ENCODE data around the gene FER1L5.

DNA sequence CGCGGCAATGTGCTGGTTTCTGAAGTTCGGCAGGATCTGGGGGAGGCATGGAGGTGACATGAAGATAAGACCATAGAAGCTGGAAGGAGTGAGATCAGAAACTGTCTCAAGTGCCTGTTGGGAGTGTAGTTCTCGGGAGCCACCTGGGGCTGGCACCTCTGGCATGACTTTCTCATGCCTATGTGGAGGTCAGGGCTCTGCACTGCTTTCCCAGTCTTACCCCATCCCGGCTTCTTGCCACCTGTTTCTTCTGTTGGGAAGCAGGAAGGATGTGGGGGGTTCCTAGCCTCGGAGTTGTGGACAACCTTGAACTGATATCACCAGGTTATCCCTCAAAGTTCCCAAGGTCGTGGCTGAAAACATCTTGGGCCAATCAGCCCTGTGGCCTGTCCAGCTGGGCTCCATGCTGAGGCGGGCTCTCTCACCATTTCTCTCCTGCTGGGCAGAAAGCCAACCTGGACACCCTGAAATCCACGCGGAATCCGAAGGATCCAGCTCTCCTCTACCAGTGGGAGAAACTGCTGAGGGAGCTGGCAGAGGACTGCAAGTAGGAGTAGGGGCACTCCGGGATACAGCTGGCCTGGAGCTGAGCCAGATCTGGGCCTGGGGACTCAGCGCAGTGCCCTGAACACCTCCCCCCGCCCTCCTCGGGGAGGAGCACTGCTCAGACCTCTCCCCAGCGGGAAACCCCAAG, 42.5 kb downstream of the FER1L5 start:
- TF ChIP-seq, protein P1, sequence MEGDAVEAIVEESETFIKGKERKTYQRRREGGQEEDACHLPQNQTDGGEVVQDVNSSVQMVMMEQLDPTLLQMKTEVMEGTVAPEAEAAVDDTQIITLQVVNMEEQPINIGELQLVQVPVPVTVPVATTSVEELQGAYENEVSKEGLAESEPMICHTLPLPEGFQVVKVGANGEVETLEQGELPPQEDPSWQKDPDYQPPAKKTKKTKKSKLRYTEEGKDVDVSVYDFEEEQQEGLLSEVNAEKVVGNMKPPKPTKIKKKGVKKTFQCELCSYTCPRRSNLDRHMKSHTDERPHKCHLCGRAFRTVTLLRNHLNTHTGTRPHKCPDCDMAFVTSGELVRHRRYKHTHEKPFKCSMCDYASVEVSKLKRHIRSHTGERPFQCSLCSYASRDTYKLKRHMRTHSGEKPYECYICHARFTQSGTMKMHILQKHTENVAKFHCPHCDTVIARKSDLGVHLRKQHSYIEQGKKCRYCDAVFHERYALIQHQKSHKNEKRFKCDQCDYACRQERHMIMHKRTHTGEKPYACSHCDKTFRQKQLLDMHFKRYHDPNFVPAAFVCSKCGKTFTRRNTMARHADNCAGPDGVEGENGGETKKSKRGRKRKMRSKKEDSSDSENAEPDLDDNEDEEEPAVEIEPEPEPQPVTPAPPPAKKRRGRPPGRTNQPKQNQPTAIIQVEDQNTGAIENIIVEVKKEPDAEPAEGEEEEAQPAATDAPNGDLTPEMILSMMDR (conservative IDR thresholded peaks at IDR 0.05 in 1 of 2, IDR thresholded peaks at IDR 0.05 in 1 of 2; ENCODE audit: low read depth in 1 of 2, low read length in 2 of 2) = no peak
- TF ChIP-seq EZH2 (IDR thresholded peaks at IDR 0.05; ENCODE audit: low read length, missing control alignments) = no peak

Measured in fibroblast of lung (primary cell).